ENCODE results near the gene DMRTC2. TPM values are rescaled to one million over a fixed set of nuclear protein-coding genes. Genes with fewer than 3 reads are reported as not detected.

Gene DMRTC2
- total RNA-seq, 1 donor from 2014 or later = not detected

GRCh38 chr19:41860419-41861115, 15.7 kb downstream of the DMRTC2 start:
- TF ChIP-seq CTCF (IDR thresholded peaks at IDR 0.05; ENCODE audit: borderline replicate concordance) = no peak
- Histone ChIP-seq H3K9me3 (replicated peaks) (no peaks in the 10 kb centered on the region), H3K36me3 (peaks cover 47% of the 10 kb centered on the region), H3K4me3 (peak overlapping the region; percentile 95), H3K27me3 (ENCODE audit: low read depth) (peaks cover 6% of the 10 kb centered on the region), H3K27ac (replicated peaks) (peak overlapping the region; percentile 99), H3K4me1 (peaks cover 54% of the 10 kb centered on the region)
- intact Hi-C loops (cut with micrococcal nuclease) = loop anchor here (10.0 kb wide), 1 partner anchor 74 kb away; no protein-coding TSS in a partner anchor
- DNase-seq = no peak

GRCh38 chr19:41861116-41861768, 16.4 kb downstream of the DMRTC2 start:
- peaks cover 2% of the 10 kb centered on the region for H3K27me3 ChIP-seq (ENCODE audit: low read depth)
- H3K36me3 ChIP-seq = peaks cover 51% of the 10 kb centered on the region
- intact Hi-C loops (cut with micrococcal nuclease) = loop anchor here (10.0 kb wide), 1 partner anchor 74 kb away; no protein-coding TSS in a partner anchor
- peaks cover 61% of the 10 kb centered on the region for H3K4me1 ChIP-seq
- H3K27ac ChIP-seq (replicated peaks) = peak overlapping the region; percentile 99
- DNase-seq = no peak
- TF ChIP-seq CTCF (IDR thresholded peaks at IDR 0.05; ENCODE audit: borderline replicate concordance) = no peak
- H3K4me3 ChIP-seq = peak overlapping the region; percentile 95
- H3K9me3 ChIP-seq (replicated peaks) = no peaks in the 10 kb centered on the region

GRCh38 chr19:41861846-41862245, 17.0 kb downstream of the DMRTC2 start:
- peaks cover 65% of the 10 kb centered on the region for H3K4me1 ChIP-seq
- no peak overlapping the region for H3K27ac ChIP-seq (replicated peaks)
- H3K9me3 ChIP-seq (replicated peaks) = no peaks in the 10 kb centered on the region
- H3K4me3 ChIP-seq = peak overlapping the region; percentile 95
- H3K27me3 ChIP-seq (ENCODE audit: low read depth) = no peaks in the 10 kb centered on the region
- no peak for DNase-seq
- intact Hi-C loops (cut with micrococcal nuclease) = loop anchor here (10.0 kb wide), 1 partner anchor 73 kb away; no protein-coding TSS in a partner anchor
- TF ChIP-seq CTCF (IDR thresholded peaks at IDR 0.05; ENCODE audit: borderline replicate concordance) = no peak
- peaks cover 57% of the 10 kb centered on the region for H3K36me3 ChIP-seq

- Histone ChIP-seq H3K4me1 (peaks cover 65% of the 10 kb centered on the region), H3K27me3 (ENCODE audit: low read depth) (no peaks in the 10 kb centered on the region), H3K36me3 (peaks cover 61% of the 10 kb centered on the region), H3K9me3 (replicated peaks) (no peaks in the 10 kb centered on the region), H3K27ac (replicated peaks) (no peak overlapping the region), H3K4me3 (no peak overlapping the region)
- no peak for TF ChIP-seq CTCF (IDR thresholded peaks at IDR 0.05; ENCODE audit: borderline replicate concordance)
- intact Hi-C loops (cut with micrococcal nuclease) = loop anchor here (10.0 kb wide), 1 partner anchor 72 kb away; no protein-coding TSS in a partner anchor
- DNase-seq = no peak
These were observed 17.7 kb downstream of the DMRTC2 start for GRCh38 chr19:41862445-41862986.

GRCh38 chr19:41863209-41863931, 18.5 kb downstream of the DMRTC2 start:
- no peak for DNase-seq
- H3K4me1 ChIP-seq = peaks cover 73% of the 10 kb centered on the region

More at GRCh38 chr19:41863209-41863931, 18.5 kb downstream of the DMRTC2 start:
- Histone ChIP-seq H3K27me3 (ENCODE audit: low read depth) (no peaks in the 10 kb centered on the region), H3K9me3 (replicated peaks) (no peaks in the 10 kb centered on the region), H3K27ac (replicated peaks) (no peak overlapping the region), H3K4me3 (no peak overlapping the region), H3K36me3 (peaks cover 70% of the 10 kb centered on the region)
- intact Hi-C loops (cut with micrococcal nuclease) = loop anchor here (10.0 kb wide), 1 partner anchor 71 kb away; no protein-coding TSS in a partner anchor
- no peak for TF ChIP-seq CTCF (IDR thresholded peaks at IDR 0.05; ENCODE audit: borderline replicate concordance)
